GM23338 (cell line): ENCODE results near the gene LRTM1. TPM values are rescaled to one million over a fixed set of nuclear protein-coding genes. Genes with fewer than 3 reads are reported as not detected.

Source experiments
- ATAC-seq: fragments of 200-7000 bp; cut with Tn5 transposase; 3 replicates; pipeline ENCODE4 v1.9.1; 2020
- DNase-seq: peaks from one replicate; pipeline ENCODE4 v3.0.0-alpha.2; 2015; ENCODE audit warnings: low spot score
- H2AFZ ChIP-seq: fragments of 200-600 bp; sonication (generic); 2 replicates; pipeline ENCODE4 v1.8.0; 2016; ENCODE audit warnings: antibody characterized with exemption, mild to moderate bottlenecking, moderate library complexity
- H3F3A ChIP-seq: fragments of 200-600 bp; sonication (generic); replicated peaks from 2 replicates; pipeline ENCODE4 v1.8.0; 2017; ENCODE audit warnings: antibody characterized with exemption, mixed run types, low read depth
- H3K27ac ChIP-seq: fragments of 200-600 bp; sonication (generic); 2 replicates; pipeline ENCODE4 v1.6.1; 2016; ENCODE audit warnings: low read depth
- H3K27me3 ChIP-seq: fragments of 200-600 bp; sonication (generic); 2 replicates; pipeline ENCODE4 v1.8.0; 2016; ENCODE audit warnings: mild to moderate bottlenecking, mixed run types, moderate library complexity; ENCODE audit not compliant: insufficient read depth
- H3K36me3 ChIP-seq: fragments of 200-600 bp; sonication (generic); 2 replicates; pipeline ENCODE4 v1.8.0; 2016; ENCODE audit warnings: mild to moderate bottlenecking; ENCODE audit not compliant: insufficient read depth
- H3K4me1 ChIP-seq: fragments of 200-600 bp; sonication (generic); 2 replicates; pipeline ENCODE4 v1.8.0; 2016; ENCODE audit warnings: mild to moderate bottlenecking, moderate library complexity; ENCODE audit not compliant: insufficient read depth
- H3K4me2 ChIP-seq: fragments of 200-600 bp; sonication (generic); 2 replicates; pipeline ENCODE4 v1.7.1; 2017; ENCODE audit warnings: mixed run types
- H3K4me3 ChIP-seq: fragments of 200-600 bp; sonication (generic); 2 replicates; pipeline ENCODE4 v1.6.1; 2016; ENCODE audit warnings: mixed run types
- H3K79me2 ChIP-seq: fragments of 200-600 bp; sonication (generic); replicated peaks from 2 replicates; pipeline ENCODE4 v1.8.0; 2017; ENCODE audit warnings: mild to moderate bottlenecking; ENCODE audit not compliant: insufficient read depth
- H3K9me2 ChIP-seq: fragments of 200-600 bp; sonication (generic); 2 replicates; pipeline ENCODE4 v1.8.0; 2017; ENCODE audit not compliant: insufficient read depth
- H4K20me1 ChIP-seq: fragments of 200-600 bp; sonication (generic); replicated peaks from 2 replicates; pipeline ENCODE4 v1.8.0; 2017; ENCODE audit warnings: mild to moderate bottlenecking; ENCODE audit not compliant: insufficient read depth
- H3K27ac Mint-ChIP-seq: 2 replicates; pipeline ENCODE4 v1.8.0; 2020; ENCODE audit warnings: inconsistent platforms, mild to moderate bottlenecking, moderate library complexity, mixed read lengths
- H3K27me3 Mint-ChIP-seq: 3 replicates; pipeline ENCODE4 v1.8.0; 2022; ENCODE audit warnings: low read depth, mild to moderate bottlenecking, moderate library complexity, mixed read lengths, inconsistent platforms; ENCODE audit not compliant: insufficient read depth, poor library complexity
- H3K36me3 Mint-ChIP-seq: 3 replicates; pipeline ENCODE4 v1.8.0; 2021; ENCODE audit warnings: low read depth, mild to moderate bottlenecking, inconsistent platforms, moderate library complexity, mixed read lengths
- H3K4me1 Mint-ChIP-seq: 3 replicates; pipeline ENCODE4 v1.8.0; 2020; ENCODE audit warnings: mild to moderate bottlenecking, inconsistent platforms, mixed read lengths
- H3K4me3 Mint-ChIP-seq: 3 replicates; pipeline ENCODE4 v1.8.0; 2021; ENCODE audit warnings: moderate library complexity, mild to moderate bottlenecking, inconsistent platforms, mixed read lengths
- H3K9me3 Mint-ChIP-seq: 3 replicates; pipeline ENCODE4 v1.8.0; 2020; ENCODE audit warnings: moderate library complexity, mild to moderate bottlenecking, inconsistent platforms, mixed read lengths
- CREB1 ChIP-seq: fragments of 250-450 bp; sonication (Bioruptor Pico); IDR thresholded peaks from 2 replicates; pipeline ENCODE4 v1.5.0; 2020; ENCODE audit warnings: low read depth, mild to moderate bottlenecking, moderate library complexity
- EZH2 ChIP-seq: fragments of 200-600 bp; sonication (generic); IDR thresholded peaks from one replicate; pipeline ENCODE4 v1.8.0; 2017; ENCODE audit warnings: antibody characterized with exemption, mild to moderate bottlenecking, low read depth; ENCODE audit not compliant: unreplicated experiment
- EZH2phosphoT487 ChIP-seq: fragments of 200-600 bp; sonication (generic); IDR thresholded peaks from one replicate; pipeline ENCODE4 v1.8.1; 2018; ENCODE audit warnings: antibody characterized with exemption; ENCODE audit not compliant: unreplicated experiment
- JUNB ChIP-seq: IDR thresholded peaks from one replicate; pipeline ENCODE4 v1.6.1; 2016; ENCODE audit warnings: antibody characterized with exemption; ENCODE audit not compliant: unreplicated experiment
- NANOG ChIP-seq: IDR thresholded peaks from 2 replicates; pipeline ENCODE4 v1.6.1; 2016; ENCODE audit warnings: antibody characterized with exemption, borderline replicate concordance
- POLR2AphosphoS5 ChIP-seq: IDR thresholded peaks from 2 replicates; pipeline ENCODE4 v1.6.1; 2016; ENCODE audit warnings: antibody characterized with exemption, low read depth
- STAT1 ChIP-seq: IDR thresholded peaks from one replicate; pipeline ENCODE4 v1.6.1; 2016; ENCODE audit warnings: antibody characterized with exemption; ENCODE audit not compliant: unreplicated experiment
- ZNF114 ChIP-seq: fragments of 250-450 bp; sonication (Bioruptor Pico); IDR thresholded peaks from 2 replicates; pipeline ENCODE4 v1.5.0; 2020; ENCODE audit warnings: mild to moderate bottlenecking, moderate library complexity
- ZNF331 ChIP-seq: fragments of 250-450 bp; sonication (Bioruptor Pico); IDR thresholded peaks from 2 replicates; pipeline ENCODE4 v1.5.0; 2020; ENCODE audit warnings: low read depth, mild to moderate bottlenecking, moderate library complexity
- polyA plus RNA-seq: library from polyadenylated mRNA; unstranded; fragments of >200 nt; fragmentation: Nextera tagmentation; extraction: Ambion mirVana; gene quantifications from 2 replicates; pipeline ENCODE4 v1.2.1, GENCODE V29; 2016
- total RNA-seq: library from RNA; depleted of rRNA; stranded (reverse); fragments of >200 nt; shearing (Covaris generic); gene quantifications from 2 replicates; pipeline ENCODE4 v1.2.3, GENCODE V29; 2014
- TF ChIP-seq, protein P1 (sequence below): IDR thresholded peaks from 2 replicates; pipeline ENCODE4 v1.6.1; 2016; ENCODE audit warnings: antibody characterized with exemption
- TF ChIP-seq, protein P2 (sequence below), 2 experiments: fragments of 200-600 bp in 1 of 2; sonication (generic) in 1 of 2; conservative IDR thresholded peaks; 2 replicates each; pipeline versions ENCODE4 v1.5.1 to v1.6.1; 2016 to 2017; ENCODE audit warnings: antibody characterized with exemption in 2 of 2, low read depth in 2 of 2, mild to moderate bottlenecking in 2 of 2, moderate library complexity in 1 of 2
- TF ChIP-seq, protein P3 (sequence below): IDR thresholded peaks from one replicate; pipeline ENCODE4 v1.6.1; 2018; ENCODE audit warnings: antibody characterized with exemption; ENCODE audit not compliant: unreplicated experiment
- TF ChIP-seq, protein P4 (sequence below): fragments of 250-450 bp; sonication (Bioruptor Pico); IDR thresholded peaks from 2 replicates; pipeline ENCODE4 v1.5.0; 2020; ENCODE audit warnings: mild to moderate bottlenecking, moderate library complexity

Gene LRTM1
- total and polyA plus RNA-seq, 2 experiments from 2014 or later: 0.47 TPM; not detected in 1

DNA sequence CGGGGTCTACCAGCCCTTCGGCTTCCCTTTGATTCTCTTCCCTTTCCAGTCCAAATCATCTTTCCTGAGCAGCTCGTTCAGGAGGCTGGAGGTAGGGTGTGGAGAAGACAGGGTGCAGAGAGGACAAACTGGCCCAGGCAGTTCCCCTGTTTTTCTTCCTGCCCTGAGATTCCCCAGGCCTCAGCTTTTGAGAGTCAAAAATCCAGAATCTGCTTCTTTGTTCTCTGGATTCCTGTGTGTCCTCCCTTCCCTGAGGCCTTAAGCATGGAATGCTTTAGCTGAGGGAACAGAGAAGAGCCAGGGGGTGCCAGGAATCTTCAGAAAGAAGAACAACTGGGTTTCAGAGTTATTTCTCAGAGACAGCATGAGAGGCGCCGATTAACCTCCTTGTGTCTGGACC, 26.7 kb upstream of the LRTM1 start (continued):
- TF ChIP-seq ZNF331 (CRISPR knock-in tag) (no peak), JUNB (no peak)

DNA sequence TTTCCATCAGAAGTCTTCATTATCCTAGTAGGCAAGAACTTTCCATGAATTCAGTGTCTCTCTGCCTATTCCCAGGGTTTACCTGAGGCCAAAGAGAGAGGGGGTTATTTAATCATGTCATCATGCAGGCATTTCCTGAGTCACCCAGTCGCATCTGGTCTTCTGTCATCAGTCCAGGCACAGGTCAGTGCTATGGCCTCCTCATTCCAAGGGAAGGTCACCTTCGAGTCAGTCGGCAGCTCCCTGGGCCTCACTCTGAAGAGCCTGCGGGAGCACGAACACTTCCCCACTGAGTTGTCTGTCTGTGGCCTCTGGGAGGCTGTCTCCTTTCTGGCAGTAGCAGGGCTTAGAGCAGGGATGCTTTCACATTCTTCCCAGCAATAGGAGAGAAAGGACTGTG, 26.2 kb upstream of the LRTM1 start:
- H3F3A ChIP-seq: no peaks in the 10 kb centered on the region
- ATAC-seq: peak; percentile 15
- no peak overlapping the region for H3K4me3 ChIP-seq
- H3K4me3 Mint-ChIP-seq: no peak overlapping the region
- no peaks in the 10 kb centered on the region for H3K9me3 Mint-ChIP-seq
- no peaks in the 10 kb centered on the region for H3K27me3 ChIP-seq
- H3K36me3 Mint-ChIP-seq: no peaks in the 10 kb centered on the region
- no peaks in the 10 kb centered on the region for H3K79me2 ChIP-seq
- peaks cover 19% of the 10 kb centered on the region for H3K9me2 ChIP-seq
- H3K4me1 ChIP-seq: peaks cover 20% of the 10 kb centered on the region; the same call in 1 of the 2 replicates
- peaks cover 10% of the 10 kb centered on the region for H3K27me3 Mint-ChIP-seq
- peak overlapping the region; percentile 86; the same call in 1 of the 2 replicates for H3K27ac ChIP-seq
- peak overlapping the region; percentile 65; the same call in 1 of the 2 replicates for H3K27ac Mint-ChIP-seq
- TF ChIP-seq, protein P1, sequence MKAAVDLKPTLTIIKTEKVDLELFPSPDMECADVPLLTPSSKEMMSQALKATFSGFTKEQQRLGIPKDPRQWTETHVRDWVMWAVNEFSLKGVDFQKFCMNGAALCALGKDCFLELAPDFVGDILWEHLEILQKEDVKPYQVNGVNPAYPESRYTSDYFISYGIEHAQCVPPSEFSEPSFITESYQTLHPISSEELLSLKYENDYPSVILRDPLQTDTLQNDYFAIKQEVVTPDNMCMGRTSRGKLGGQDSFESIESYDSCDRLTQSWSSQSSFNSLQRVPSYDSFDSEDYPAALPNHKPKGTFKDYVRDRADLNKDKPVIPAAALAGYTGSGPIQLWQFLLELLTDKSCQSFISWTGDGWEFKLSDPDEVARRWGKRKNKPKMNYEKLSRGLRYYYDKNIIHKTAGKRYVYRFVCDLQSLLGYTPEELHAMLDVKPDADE: no peak
- TF ChIP-seq, protein P2, sequence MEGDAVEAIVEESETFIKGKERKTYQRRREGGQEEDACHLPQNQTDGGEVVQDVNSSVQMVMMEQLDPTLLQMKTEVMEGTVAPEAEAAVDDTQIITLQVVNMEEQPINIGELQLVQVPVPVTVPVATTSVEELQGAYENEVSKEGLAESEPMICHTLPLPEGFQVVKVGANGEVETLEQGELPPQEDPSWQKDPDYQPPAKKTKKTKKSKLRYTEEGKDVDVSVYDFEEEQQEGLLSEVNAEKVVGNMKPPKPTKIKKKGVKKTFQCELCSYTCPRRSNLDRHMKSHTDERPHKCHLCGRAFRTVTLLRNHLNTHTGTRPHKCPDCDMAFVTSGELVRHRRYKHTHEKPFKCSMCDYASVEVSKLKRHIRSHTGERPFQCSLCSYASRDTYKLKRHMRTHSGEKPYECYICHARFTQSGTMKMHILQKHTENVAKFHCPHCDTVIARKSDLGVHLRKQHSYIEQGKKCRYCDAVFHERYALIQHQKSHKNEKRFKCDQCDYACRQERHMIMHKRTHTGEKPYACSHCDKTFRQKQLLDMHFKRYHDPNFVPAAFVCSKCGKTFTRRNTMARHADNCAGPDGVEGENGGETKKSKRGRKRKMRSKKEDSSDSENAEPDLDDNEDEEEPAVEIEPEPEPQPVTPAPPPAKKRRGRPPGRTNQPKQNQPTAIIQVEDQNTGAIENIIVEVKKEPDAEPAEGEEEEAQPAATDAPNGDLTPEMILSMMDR (conservative IDR thresholded peaks at IDR 0.05; ENCODE audit: low read depth in 2 of 2): no peak
- TF ChIP-seq, protein P3, sequence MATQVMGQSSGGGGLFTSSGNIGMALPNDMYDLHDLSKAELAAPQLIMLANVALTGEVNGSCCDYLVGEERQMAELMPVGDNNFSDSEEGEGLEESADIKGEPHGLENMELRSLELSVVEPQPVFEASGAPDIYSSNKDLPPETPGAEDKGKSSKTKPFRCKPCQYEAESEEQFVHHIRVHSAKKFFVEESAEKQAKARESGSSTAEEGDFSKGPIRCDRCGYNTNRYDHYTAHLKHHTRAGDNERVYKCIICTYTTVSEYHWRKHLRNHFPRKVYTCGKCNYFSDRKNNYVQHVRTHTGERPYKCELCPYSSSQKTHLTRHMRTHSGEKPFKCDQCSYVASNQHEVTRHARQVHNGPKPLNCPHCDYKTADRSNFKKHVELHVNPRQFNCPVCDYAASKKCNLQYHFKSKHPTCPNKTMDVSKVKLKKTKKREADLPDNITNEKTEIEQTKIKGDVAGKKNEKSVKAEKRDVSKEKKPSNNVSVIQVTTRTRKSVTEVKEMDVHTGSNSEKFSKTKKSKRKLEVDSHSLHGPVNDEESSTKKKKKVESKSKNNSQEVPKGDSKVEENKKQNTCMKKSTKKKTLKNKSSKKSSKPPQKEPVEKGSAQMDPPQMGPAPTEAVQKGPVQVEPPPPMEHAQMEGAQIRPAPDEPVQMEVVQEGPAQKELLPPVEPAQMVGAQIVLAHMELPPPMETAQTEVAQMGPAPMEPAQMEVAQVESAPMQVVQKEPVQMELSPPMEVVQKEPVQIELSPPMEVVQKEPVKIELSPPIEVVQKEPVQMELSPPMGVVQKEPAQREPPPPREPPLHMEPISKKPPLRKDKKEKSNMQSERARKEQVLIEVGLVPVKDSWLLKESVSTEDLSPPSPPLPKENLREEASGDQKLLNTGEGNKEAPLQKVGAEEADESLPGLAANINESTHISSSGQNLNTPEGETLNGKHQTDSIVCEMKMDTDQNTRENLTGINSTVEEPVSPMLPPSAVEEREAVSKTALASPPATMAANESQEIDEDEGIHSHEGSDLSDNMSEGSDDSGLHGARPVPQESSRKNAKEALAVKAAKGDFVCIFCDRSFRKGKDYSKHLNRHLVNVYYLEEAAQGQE: no peak
- TF ChIP-seq ZNF114 (CRISPR knock-in tag) (no peak), CREB1 (CRISPR knock-in tag) (no peak), JUNB (no peak), ZNF331 (CRISPR knock-in tag) (no peak), POLR2AphosphoS5 (no peak), EZH2 (no peak), EZH2phosphoT487 (no peak), NANOG (no peak), STAT1 (no peak)
- TF ChIP-seq, protein P4, sequence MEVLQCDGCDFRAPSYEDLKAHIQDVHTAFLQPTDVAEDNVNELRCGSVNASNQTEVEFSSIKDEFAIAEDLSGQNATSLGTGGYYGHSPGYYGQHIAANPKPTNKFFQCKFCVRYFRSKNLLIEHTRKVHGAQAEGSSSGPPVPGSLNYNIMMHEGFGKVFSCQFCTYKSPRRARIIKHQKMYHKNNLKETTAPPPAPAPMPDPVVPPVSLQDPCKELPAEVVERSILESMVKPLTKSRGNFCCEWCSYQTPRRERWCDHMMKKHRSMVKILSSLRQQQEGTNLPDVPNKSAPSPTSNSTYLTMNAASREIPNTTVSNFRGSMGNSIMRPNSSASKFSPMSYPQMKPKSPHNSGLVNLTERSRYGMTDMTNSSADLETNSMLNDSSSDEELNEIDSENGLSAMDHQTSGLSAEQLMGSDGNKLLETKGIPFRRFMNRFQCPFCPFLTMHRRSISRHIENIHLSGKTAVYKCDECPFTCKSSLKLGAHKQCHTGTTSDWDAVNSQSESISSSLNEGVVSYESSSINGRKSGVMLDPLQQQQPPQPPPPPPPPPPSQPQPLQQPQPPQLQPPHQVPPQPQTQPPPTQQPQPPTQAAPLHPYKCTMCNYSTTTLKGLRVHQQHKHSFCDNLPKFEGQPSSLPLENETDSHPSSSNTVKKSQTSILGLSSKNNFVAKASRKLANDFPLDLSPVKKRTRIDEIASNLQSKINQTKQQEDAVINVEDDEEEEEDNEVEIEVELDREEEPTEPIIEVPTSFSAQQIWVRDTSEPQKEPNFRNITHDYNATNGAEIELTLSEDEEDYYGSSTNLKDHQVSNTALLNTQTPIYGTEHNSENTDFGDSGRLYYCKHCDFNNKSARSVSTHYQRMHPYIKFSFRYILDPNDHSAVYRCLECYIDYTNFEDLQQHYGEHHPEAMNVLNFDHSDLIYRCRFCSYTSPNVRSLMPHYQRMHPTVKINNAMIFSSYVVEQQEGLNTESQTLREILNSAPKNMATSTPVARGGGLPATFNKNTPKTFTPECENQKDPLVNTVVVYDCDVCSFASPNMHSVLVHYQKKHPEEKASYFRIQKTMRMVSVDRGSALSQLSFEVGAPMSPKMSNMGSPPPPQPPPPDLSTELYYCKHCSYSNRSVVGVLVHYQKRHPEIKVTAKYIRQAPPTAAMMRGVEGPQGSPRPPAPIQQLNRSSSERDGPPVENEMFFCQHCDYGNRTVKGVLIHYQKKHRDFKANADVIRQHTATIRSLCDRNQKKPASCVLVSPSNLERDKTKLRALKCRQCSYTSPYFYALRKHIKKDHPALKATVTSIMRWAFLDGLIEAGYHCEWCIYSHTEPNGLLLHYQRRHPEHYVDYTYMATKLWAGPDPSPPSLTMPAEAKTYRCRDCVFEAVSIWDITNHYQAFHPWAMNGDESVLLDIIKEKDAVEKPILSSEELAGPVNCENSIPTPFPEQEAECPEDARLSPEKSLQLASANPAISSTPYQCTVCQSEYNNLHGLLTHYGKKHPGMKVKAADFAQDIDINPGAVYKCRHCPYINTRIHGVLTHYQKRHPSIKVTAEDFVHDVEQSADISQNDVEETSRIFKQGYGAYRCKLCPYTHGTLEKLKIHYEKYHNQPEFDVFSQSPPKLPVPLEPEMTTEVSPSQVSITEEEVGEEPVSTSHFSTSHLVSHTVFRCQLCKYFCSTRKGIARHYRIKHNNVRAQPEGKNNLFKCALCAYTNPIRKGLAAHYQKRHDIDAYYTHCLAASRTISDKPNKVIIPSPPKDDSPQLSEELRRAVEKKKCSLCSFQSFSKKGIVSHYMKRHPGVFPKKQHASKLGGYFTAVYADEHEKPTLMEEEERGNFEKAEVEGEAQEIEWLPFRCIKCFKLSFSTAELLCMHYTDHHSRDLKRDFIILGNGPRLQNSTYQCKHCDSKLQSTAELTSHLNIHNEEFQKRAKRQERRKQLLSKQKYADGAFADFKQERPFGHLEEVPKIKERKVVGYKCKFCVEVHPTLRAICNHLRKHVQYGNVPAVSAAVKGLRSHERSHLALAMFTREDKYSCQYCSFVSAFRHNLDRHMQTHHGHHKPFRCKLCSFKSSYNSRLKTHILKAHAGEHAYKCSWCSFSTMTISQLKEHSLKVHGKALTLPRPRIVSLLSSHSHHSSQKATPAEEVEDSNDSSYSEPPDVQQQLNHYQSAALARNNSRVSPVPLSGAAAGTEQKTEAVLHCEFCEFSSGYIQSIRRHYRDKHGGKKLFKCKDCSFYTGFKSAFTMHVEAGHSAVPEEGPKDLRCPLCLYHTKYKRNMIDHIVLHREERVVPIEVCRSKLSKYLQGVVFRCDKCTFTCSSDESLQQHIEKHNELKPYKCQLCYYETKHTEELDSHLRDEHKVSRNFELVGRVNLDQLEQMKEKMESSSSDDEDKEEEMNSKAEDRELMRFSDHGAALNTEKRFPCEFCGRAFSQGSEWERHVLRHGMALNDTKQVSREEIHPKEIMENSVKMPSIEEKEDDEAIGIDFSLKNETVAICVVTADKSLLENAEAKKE (CRISPR knock-in tag): no peak
- peaks cover 23% of the 10 kb centered on the region for H3K4me1 Mint-ChIP-seq
- H3K36me3 ChIP-seq: no peaks in the 10 kb centered on the region
- H4K20me1 ChIP-seq: no peaks in the 10 kb centered on the region
- DNase-seq: peak; percentile 38
- peak overlapping the region; percentile 52 for H3K4me2 ChIP-seq
- H2AFZ ChIP-seq: no peak overlapping the region
